GM19328 (cell line): Measurements from ENCODE around the gene RXYLT1.
"Not testable (repeated sequence)": the region's sequence is repeated elsewhere in the genome, so short reads cannot be mapped to it uniquely, and the experiment has no call there.

Experiments used
- ATAC-seq: cut with Tn5 transposase; IDR thresholded peaks from one replicate; pipeline ENCODE4 v1.9.1; 2021; ENCODE audit warnings: mild to moderate bottlenecking, moderate library complexity; ENCODE audit not compliant: unreplicated experiment

Gene RXYLT1, protein sequence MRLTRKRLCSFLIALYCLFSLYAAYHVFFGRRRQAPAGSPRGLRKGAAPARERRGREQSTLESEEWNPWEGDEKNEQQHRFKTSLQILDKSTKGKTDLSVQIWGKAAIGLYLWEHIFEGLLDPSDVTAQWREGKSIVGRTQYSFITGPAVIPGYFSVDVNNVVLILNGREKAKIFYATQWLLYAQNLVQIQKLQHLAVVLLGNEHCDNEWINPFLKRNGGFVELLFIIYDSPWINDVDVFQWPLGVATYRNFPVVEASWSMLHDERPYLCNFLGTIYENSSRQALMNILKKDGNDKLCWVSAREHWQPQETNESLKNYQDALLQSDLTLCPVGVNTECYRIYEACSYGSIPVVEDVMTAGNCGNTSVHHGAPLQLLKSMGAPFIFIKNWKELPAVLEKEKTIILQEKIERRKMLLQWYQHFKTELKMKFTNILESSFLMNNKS

DNA sequence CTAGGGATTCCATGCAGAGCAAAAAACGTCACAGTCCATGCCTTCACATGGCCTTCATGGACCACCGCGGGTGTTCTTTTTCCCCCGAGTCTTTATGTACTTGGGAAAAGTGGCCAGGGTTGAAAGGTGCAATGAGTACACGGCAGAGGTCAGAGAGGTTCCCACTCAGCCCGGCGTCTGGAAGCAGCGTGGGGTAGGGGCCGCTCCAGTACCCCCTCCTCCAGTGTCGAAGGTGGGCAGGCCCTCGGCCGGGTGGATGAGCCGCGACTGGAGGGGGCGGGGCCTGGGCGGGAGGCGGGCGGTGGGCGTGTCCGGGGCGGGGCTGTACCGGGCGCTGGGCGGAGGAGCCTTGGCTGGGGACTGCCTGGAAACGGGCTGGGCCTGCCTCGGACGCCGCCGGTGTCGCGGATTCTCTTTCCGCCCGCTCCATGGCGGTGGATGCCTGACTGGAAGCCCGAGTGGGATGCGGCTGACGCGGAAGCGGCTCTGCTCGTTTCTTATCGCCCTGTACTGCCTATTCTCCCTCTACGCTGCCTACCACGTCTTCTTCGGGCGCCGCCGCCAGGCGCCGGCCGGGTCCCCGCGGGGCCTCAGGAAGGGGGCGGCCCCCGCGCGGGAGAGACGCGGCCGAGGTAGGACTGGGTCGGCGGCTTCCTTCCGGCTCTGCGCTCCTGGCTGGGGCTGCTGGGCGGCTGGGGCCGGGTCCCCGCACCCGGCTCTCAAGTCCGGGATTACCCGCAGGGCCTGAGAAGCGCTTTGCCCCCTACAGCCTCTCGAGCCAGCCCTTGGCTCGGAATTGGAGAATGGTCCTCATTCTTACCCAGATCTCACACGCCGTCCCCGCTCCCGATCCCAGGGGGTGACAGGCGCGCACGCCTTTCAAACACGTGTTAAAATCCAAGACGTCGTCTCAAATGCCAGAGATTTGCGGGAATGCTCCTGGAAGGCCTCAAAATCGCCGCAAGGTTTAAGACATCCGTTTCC is at the start of gene RXYLT1:
Gene RXYLT1, plus strand, starts transcription at position 412 of the 984 bp plus-strand sequence. Its CDS starts 52 bp downstream, at position 464.
- peak; percentile 97 for ATAC-seq

DNA sequence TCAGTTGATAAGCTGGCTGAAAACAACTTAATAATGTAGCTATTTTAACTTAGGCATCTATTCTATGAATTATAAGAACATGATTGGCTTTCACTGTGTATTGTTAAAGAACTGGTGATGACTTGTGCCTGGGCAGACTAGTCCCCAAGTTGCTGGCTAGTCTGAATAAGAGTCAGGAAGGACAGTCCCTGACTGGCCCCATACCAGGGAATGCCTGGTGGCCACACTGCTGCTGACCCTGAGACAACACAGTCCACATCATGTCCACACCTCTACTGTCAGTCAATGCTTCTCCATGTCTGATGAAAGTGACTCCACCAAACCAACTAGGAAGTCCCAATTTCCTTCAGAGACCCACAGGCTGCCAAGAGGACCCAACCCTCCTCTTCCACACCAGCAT is 46.9 kb upstream of the RXYLT1 start:
- ATAC-seq = not testable (repeated sequence)

DNA sequence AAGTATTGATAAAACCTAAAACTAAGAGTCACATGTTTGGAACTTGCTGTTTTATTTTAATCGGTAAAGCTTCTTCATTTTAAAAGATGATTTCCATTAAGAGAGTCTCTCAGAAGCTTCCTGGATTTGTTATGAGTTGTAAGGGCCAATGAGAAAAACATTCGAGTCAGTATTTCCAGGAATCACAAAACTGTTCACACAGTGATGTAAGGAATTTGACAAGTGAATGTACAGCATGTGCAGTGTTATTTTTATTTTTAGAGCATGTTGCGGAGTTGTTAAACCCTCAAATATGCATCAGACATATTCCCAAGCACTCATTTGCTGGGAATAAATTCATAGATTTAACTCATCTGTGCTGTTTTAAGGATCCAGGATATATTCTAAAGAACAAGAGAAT is 46.1 kb upstream of the RXYLT1 start:
- ATAC-seq = not testable (repeated sequence)

DNA sequence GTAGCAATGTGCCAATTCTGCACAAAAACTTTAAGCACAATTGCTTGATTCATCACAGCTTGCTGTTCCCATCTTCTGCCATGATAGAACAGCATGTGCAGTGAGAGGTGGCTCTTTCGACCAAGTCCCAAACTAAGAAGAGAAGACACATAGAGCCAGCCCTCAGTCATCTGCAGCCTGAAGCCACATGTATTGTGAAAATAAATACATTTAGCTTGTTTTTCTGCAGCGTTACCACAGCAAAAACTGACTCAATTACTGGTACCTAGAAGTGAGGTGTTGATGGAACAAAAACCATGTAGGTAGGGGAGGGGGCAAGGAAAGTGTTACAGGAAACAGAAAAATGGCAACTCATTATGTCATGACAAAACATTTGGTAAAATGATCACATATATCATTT is 39.2 kb upstream of the RXYLT1 start:
- not testable (repeated sequence) for ATAC-seq

DNA sequence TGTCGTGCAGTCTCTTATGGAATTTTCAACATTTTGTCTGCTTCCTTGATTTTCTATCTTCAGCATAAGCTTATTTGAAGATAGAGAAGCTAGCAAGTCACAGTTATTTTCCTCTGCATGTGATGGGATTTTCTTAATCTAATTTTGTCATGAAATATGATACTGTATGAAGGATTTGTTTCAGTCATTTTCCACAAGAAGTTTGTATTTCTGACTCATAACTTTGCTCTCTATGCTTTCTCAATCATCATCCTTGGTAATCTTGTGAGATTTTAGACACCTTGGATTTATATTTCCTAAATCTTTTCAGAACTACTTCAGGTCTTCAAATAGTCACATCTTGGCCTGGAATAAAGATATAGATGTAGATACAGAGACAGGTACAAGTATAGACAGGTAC is 38.3 kb upstream of the RXYLT1 start:
- not testable (repeated sequence) for ATAC-seq

DNA sequence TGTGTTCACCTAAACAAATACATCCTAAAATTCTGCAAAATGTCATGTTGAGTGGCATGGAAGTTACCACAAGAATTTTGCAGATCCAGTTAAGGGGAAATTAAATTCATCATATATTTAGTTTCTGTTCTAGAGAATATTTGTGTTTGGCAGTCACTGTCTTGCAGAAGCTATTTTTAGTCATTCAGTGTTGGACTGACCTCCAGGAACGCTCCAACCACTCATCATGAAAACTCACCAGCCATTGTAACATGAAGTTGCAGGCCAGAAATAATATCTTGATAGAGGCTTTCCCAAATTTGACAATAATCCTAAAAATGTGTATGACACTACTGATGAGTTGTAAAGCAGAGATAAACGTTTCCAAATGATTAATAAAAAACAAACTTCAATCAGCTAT is 35.6 kb upstream of the RXYLT1 start:
- not testable (repeated sequence) for ATAC-seq

DNA sequence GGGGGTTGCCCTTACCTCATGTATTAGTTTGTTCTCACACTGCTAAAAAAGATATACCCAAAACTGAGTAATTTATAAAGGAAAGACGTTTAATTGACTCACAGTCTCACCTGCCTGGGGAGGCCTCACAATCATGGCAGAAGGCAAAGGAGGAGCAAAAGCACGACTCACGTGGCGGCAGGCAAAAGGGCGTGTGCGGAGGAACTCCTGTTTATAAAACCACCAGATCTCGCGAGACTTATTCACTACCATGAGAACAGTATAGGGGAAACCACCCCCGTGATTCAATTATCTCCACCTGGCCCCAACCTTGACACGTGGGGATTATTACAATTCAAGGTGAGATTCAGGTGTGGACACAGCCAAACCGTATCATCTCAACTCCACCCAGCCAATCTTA is 33.2 kb upstream of the RXYLT1 start:
- ATAC-seq = not testable (repeated sequence)

DNA sequence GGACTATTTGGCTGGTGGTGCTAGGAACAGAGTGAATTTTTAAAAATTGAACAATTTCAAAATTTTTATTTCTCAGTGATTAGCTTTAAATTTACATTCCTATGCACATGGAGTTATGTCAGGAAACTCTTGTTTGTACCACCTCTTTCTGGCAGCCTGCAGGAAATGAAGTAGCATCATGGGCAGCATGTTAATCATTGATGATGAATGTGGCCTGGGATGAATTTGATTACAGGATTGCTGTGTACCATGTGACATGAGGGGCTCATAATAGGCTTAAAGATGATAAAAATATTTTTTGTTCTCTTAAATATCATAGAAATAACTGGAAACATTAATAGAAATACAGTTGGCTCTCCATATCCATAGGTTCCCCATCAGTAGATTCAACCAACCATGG is 32.6 kb upstream of the RXYLT1 start:
- ATAC-seq = not testable (repeated sequence)

DNA sequence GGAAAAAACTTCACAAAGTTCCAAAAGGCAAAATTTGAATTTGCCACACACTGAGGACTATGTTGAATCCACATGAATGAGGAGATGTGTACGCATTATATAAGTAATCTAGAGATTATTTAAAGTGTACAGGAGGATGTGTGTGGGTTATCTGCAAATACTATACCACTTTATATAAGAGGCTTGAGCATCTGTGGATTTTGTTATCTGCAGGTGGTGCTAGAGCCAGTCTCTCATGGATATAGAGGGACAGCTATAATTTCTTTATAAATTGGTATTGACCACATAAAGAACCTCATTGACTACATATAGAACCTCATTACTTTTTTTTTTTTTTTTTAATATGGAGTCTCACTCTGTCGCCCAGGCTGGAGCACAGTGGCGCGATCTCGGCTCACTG is 32.2 kb upstream of the RXYLT1 start:
- ATAC-seq = no peak

DNA sequence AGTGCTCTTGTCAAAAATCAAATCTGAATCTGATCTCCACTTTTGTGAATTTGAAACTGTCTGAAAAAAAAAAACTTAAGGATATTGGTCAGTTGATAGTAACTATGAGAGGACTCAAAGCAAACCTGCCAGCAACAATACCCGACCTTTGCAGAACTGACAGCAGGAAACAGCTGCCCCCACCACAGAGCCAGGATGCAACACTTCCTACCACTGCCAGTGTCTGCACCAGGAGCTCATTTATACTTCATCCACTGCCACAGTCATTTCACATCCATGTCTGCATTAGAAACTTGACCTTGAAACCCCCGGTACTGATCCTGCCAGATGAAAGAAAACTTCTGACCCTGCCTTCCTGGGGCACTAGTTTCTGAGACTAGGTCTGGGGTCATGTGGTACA is 27.4 kb upstream of the RXYLT1 start:
- ATAC-seq = no peak

DNA sequence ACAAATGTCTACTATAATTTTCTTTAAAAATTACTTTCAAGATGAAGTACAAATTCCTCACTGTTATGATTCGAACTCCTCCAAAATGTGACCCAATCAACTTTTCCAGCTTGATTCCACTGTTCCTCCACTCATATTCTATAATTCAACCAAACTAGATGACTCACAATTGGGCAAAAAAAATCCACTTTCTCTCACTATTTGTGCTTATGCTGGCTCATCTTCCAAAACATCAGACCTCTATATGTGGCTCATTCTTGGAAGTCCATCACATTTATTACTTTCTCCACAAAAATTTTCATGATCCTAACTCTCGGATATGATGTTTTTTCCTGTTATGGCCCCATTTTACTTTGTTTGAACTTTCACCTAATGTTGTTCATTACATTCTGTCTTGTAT is 26.9 kb upstream of the RXYLT1 start:
- ATAC-seq = no peak

DNA sequence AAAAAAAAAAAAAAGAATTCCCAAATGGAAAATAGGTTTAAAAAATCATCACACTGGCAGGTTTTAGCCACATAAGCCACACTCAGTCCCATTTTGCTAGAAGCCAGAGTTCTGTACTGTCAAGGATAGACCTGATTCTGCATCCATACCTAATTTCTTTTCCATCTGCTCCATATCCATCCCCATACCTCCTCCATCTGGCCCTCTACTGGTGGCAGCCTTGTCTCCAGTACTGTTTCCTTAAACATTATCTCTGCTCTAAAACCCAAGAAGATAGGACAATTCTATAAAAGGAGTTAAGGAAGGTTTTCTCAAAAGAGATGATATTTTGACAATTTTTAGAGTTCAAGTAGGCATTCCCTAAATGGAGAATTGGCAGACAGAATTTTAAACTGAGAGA is 26.0 kb upstream of the RXYLT1 start:
- no peak for ATAC-seq

DNA sequence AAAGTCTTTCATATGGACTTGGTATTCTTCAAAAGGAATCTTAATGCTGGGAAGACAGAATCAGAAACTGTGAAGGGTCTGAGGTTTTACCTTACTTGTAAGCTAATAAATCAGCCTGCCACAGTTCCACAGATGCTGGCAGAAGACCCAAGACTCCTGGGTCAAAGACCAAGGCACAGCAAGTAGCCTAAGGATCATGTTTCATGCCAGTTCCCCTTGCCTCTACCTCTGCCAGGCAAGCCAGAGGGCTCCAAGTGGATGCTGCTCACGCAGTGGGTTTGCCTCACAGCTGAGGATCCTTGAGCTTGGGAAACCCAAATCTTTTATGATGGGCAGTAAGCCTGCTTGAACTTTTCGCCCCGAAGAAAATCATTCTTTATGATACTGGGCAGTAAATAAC is 15.2 kb upstream of the RXYLT1 start:
- no peak for ATAC-seq

DNA sequence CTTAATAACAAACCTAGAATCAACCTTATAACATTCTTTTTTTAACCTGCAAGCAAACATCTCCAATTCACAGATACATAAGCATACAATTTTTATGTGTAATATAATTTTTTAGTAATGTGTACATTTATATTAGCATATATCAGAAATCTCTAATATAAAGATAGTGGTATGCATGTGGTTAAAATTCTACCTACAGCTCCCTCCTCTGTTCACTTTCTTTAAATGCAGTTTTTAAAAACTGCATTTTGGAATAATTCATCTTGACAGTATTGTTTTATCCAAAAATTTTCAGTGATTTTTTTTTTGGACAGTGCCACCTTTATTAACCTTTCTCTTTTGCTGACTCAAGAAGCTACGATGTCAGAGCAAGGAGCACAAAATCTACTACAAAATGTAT is 13.2 kb upstream of the RXYLT1 start:
- ATAC-seq = no peak

DNA sequence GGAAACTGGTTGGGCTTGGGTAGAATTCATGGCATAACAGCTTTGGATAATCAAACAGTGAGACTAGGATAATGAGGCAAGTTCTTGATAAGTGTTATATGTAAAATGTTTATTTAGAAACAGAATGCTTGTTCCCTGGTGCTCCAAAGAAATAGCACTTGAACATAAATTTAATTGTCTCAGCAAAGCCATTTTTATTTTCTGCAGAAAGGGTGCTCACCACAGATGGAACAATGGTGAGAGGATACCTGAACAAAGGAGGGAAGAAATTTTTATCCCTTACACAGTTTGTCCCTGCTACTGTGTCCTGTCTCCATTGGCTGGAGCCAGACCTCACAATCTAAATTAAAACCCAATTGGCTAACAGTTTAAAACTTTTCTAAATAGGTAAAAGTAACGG is 9.3 kb upstream of the RXYLT1 start:
- ATAC-seq = no peak

DNA sequence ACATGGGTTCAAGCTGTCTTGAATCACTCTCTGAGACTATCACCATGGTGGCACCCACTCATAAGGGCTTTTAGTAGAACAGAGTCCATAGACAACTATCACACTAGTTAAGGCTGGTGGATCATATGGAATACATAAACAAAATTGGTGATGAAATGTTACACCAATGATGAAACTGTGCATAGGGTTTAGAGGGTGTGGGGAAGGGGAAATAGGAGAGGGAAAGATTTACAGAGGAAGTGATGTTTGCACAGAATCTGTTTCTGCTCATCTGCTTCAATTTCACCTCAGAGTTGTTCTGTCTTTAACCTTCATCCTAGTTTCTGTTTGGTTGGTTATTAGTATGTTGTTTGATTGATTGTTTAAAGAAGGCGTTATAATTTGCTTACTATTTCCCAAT is 2.4 kb upstream of the RXYLT1 start:
- no peak for ATAC-seq

DNA sequence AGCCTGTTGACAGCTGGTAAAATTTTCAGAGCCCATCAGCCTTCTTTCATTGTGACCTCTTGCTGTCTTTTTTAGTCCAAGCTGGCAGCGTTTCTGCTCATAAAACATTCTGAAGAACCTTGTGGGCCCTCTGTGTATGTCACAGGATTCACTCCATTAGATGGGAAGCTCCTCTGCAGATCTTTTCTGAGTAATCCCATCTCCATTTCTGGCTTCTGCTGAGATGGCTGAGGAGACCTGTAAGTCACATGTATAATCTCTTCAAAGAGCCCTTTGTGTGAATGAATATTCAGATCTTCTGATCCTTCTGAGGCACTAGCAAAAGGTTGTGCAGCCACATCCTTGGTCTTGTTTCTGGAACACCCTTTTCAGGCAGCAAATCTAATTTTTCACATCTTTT is 2.8 kb downstream of the RXYLT1 start:
- ATAC-seq = no peak

DNA sequence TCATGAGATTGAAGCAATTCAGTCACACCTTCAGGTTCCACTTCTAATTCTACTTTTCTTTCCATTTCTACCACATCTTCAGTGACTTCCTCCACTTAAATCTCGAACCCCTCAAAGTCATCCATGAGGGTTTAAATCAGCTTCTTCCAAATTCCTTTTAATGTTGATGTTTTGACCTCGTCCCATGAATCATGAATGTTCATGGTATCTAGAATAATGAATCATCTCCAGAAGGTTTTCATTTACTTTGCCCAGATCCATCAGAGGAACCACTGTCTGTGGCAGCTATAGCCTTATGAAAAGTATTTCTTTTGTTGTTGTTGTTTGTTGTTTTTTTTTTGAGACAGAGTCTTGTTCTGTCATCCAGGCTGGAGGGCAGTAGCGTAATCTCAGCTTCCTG is 7.6 kb downstream of the RXYLT1 start:
- no peak for ATAC-seq

DNA sequence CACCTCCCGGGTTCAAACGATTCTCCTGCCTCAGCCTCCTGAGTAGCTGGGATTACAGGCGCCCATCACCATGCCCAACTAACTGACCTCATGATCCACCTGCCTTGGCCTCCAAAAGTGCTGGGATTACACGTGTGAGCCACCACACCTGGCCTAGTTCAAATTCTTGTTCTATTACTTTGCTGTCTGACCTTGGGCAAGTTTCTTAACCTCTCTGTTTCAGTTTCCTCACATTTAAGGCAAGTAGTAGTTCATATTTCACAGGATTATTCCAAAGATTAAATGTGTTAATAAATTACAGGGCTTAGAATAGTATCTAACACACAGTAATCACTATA is 10.9 kb downstream of the RXYLT1 start:
- ATAC-seq = no peak

DNA sequence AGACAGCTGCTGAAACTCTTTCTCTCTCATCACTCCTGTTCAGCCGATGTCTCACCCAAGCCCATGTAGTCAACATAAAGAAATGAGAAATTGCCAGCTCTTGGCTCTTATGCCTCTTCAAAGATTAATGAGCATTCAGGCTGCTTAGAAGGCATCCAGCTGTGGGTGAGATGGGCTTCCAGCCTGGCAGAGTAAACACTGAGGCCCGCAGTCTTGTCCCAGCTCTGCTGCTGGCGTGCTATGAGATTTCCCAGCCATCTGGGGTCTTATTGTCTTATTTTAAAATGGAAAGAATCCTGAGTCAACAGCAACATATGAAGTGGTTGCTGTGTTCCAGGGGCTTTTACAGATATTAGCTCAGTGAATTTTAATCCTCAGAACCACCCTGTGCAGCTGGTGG is 12.6 kb downstream of the RXYLT1 start:
- no peak for ATAC-seq

DNA sequence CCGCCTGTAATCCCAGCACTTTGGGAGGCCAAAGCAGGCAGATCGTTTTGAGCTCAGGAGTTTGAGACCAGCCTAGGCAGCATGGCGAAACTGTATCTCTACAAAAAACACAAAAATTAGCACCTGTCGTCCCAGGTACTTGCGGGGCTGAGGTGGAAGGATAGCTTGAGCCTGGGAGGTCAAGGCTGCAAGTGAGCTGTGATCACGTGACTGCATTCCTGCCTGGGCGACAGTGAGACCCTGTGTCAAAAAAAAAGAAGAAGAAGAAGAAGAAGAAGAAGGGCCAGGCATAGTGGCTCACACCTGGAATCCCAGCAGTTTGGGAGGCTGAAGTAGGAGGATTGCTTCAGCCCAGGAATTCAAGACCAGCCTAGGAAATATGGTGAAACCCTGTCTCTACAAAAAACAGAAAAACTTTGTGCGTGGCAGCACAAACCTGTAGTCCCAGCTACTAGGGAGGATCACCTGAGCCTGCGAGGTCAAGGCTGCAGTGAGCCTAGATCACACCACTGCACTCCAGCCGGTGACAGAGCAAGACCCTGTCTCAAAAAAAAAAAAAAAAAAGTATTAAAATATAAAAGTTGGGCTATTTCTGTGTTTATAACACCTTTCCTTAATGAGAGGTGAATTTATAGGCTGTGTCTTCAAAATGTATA is 15.5 kb downstream of the RXYLT1 start:
- no peak for ATAC-seq
